AG09309 (cell line): ENCODE results near the gene KLF15.

ENCODE experiments used
- DNase-seq: peaks from one replicate; pipeline ENCODE4 v3.0.0-alpha.2; 2010; ENCODE audit warnings: low read depth
- H3K4me3 ChIP-seq: 2 replicates; pipeline ENCODE4 v1.5.1; 2011; ENCODE audit warnings: mild to moderate bottlenecking, low read depth, low read length, moderate library complexity; ENCODE audit not compliant: control insufficient read depth
- TF ChIP-seq, protein P1 (sequence below): IDR thresholded peaks from 2 replicates; pipeline ENCODE4 v1.5.1; 2011; ENCODE audit warnings: mild to moderate bottlenecking, low read depth, low read length, inconsistent platforms; ENCODE audit not compliant: insufficient read depth, control insufficient read depth; ENCODE audit errors: missing control alignments

Gene KLF15

DNA sequence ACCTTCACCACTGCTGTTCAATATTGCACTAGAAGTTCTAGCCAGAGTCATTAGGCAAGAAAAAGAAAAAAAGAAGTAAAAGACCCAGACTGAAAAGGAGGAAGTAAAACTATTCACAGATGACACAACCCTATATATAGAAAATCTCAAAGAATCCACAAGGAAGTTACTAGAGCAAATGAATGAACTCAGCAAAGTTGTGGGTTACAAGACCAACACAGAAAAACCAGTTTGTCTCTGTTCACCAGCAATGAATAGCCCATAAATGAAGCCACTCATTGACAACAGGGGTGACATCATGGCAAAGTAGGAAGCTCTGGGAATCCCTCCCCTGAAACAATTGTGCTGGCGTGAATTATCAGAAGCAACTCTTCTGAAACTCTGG, 42.1 kb upstream of the KLF15 start:
- TF ChIP-seq, protein P1, sequence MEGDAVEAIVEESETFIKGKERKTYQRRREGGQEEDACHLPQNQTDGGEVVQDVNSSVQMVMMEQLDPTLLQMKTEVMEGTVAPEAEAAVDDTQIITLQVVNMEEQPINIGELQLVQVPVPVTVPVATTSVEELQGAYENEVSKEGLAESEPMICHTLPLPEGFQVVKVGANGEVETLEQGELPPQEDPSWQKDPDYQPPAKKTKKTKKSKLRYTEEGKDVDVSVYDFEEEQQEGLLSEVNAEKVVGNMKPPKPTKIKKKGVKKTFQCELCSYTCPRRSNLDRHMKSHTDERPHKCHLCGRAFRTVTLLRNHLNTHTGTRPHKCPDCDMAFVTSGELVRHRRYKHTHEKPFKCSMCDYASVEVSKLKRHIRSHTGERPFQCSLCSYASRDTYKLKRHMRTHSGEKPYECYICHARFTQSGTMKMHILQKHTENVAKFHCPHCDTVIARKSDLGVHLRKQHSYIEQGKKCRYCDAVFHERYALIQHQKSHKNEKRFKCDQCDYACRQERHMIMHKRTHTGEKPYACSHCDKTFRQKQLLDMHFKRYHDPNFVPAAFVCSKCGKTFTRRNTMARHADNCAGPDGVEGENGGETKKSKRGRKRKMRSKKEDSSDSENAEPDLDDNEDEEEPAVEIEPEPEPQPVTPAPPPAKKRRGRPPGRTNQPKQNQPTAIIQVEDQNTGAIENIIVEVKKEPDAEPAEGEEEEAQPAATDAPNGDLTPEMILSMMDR = no peak
- no peak overlapping the region for H3K4me3 ChIP-seq
- DNase-seq = no peak

DNA sequence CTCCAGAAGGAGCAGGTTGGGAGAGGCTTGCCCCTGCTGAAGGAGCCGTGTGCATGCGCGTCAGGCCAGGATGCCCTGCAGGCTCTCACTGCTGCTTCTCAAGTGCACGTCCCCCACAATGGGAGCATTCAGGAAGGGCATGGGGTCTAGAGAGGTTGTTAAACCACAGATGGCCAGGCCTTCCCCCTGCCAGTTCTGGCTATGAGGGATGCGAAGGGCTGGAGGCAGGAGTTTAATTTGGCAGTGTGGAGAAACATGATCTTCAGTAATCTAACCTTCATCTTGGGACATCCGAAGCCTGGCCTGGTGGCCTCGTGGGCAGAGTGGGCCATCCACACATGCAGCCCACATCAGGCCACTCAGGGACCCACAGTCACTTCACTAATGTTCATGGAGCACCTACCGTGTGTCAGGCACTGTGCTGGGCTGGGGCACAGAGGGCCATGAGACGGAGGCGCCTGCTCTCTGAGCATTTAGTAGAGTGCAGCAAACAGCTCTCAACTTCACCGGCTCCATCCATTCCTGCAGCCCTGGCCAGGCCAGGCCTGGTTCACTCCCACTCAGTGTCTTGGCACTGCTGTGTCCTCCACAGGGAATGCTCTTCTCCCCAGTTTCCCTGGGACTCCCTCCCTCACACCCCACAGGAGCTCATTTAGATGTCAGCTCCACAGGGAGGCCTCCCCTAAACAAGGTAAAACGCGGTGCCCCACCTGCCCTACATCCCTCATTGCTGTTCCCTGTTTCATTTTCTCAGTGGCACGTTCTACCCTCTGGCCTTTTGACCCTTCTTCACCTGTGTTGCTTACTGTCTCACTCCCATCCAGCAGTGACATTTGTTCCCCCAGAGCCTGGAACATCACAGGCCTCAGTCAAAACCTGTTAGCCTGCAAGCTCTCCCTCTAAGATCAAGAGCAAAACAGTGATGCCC, 41.5 kb upstream of the KLF15 start:
- no peak overlapping the region for H3K4me3 ChIP-seq
- TF ChIP-seq, protein P1 = no peak
- DNase-seq = no peak

DNA sequence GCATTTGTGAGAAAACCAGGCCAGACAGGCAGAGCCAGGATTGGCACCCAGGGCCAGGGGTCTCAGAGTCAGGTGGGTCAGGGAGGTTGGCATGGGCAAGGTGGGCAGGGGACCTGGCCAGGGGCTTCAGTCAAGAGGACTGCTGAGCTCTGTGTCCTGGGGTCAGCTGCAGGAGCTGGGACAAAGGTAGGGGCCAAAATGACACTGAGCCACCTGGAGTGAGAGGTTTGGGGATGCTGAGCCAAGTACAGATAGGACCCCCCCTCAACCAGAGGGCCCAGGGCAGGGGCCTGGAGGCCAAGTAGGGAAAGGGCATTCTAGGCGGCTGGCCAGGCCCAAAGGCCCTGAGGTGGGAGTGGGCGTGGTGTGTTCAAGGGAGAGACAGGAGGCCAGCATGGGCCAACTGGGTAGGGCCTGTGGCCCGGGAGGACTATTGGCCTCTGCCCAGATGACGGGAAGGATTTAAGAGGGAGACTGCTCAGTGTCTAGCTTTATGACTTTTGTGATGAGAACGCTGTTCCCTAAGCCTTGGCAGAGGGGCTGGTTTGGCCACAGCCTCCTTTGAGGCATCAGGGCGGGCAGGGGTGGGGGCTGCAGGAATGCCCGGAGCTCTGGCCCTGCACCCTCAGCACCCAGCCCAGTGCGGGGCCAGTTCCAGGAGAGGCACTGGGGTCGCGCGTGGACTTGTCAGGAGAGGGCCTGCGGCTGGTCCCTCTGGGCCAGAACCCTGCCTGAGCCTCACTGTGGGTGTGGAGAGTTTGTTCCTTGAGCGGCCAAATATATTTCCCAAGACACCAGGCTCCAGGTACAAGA, 40.6 kb upstream of the KLF15 start:
- no peak overlapping the region for H3K4me3 ChIP-seq
- TF ChIP-seq, protein P1 = no peak
- DNase-seq = no peak

DNA sequence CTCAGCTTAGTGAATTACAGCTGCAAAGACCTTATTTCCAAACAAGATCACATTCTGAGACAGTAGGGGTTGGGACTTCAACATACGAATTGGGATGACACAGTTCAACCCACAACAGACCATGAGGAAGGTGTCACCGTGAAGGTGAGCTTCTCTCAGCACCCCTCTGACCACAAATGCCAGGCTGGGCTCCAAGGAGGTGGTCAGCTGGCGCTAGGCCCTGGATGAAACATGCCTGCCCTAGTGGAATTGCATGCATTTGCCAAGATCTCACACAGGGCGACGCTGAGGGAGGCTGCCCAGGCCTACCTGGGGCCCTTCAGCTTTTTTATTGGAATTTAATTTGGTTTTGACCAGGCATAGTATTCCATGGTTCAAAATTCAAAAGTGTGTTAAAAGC, 39.3 kb upstream of the KLF15 start:
- no peak overlapping the region for H3K4me3 ChIP-seq
- TF ChIP-seq, protein P1 = no peak
- DNase-seq = no peak

DNA sequence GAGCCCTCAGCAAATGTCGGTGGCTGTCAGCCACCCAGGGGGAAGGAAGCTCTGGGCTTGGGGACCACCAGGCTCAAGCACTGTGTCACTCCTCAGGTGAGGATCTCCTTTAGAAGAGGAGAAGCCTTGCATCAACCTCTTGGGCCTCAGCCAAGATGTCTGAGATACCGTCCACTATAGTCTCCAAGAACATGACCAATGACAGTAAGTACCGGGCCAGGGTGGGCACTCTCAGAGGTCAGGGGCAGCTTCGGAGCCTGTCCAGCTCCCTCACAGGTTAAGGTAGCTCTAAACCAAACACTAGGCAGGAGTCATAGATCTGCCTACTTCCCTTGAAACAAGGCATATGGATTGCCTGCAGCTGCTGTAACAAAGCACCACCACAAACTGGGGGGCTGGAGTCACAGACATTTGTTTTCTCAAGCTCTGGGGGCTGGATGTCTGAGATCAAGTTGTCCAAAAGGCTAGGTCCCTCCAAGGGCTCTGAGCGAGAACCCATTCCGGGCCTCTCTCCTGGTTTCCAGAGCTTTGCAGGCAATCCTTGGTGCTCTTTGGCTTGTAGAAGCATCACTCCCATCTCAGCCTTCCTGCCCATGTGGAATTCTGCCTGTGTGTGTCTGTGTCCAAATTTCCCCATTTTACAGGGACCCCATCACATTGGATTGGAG, 38.8 kb upstream of the KLF15 start:
- no peak for DNase-seq
- H3K4me3 ChIP-seq = no peak overlapping the region
- TF ChIP-seq, protein P1 = no peak

DNA sequence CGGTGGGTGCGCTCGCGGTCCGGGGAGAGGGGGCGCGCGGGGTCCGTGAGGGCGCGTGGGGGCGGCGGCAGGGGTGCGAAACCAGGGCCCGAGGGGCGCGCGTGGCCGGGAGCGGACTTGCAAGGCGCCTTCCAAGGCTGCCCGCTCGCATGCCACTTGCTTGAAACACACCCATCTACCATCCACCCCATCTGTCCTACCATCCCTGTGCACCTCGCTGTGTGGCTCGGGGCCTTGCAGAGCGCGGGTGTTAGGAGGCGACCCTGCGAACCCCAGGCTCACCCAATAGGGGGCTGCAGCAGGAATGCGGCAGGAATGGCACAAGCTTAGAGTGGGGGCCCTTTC, 37.7 kb upstream of the KLF15 start:
- no peak for DNase-seq
- no peak overlapping the region for H3K4me3 ChIP-seq
- TF ChIP-seq, protein P1 = no peak
